ENCODE measurements around the gene AIRE. TPM values are rescaled to one million over a fixed set of nuclear protein-coding genes. Genes with fewer than 3 reads are reported as not detected.

Gene AIRE
- total RNA-seq, 2 donors from 2014 or later: 1.0 TPM; not detected in 1

- no peaks in the 10 kb centered on the region for H3K4me1 ChIP-seq
- no peak overlapping the region for H3K4me3 ChIP-seq
- H3K9me3 ChIP-seq: no peaks in the 10 kb centered on the region
- no peak overlapping the region for H3K27ac ChIP-seq
- DNase-seq (no peak), ATAC-seq (no peak)
- 88 to 98% methylated on average over 5 to 13 of the region's 13 CpGs for WGBS, 2 donors
- intact Hi-C loops (cut with DNase I): loop anchor here (10.0 kb wide), 1 partner anchor 49 kb away; the partner anchor contains the start of gene DNMT3L
- peaks cover 0 to 12% of the 10 kb centered on the region in 2 donors for H3K36me3 ChIP-seq (replicated peaks in 1 of 2; ENCODE audit: insufficient read depth in 1 of 2, low read depth in 2 of 2)
- TF ChIP-seq CTCF (IDR thresholded peaks at IDR 0.05) (no peak), POLR2A (IDR thresholded peaks at IDR 0.05) (no peak)
- no peaks in the 10 kb centered on the region for H3K27me3 ChIP-seq
Measured at GRCh38 chr21:44313451-44313850, 27.8 kb downstream of the AIRE start.

- Histone ChIP-seq H3K27ac (no peak overlapping the region), H3K4me1 (no peaks in the 10 kb centered on the region), H3K27me3 (no peaks in the 10 kb centered on the region), H3K4me3 (no peak overlapping the region), H3K36me3 (replicated peaks in 1 of 2; ENCODE audit: insufficient read depth in 1 of 2, low read depth in 2 of 2) (peaks cover 0 to 12% of the 10 kb centered on the region in 2 donors), H3K9me3 (no peaks in the 10 kb centered on the region)
- TF ChIP-seq POLR2A (IDR thresholded peaks at IDR 0.05) (no peak), CTCF (IDR thresholded peaks at IDR 0.05) (no peak)
- DNase-seq (no peak), ATAC-seq (no peak)
- 88 to 97% methylated on average over 7 to 13 of the region's 15 CpGs for WGBS, 2 donors
- intact Hi-C loops (cut with DNase I): loop anchor here (10.0 kb wide), 1 partner anchor 49 kb away; the partner anchor contains the start of gene DNMT3L
Measured at GRCh38 chr21:44314128-44314527, 28.5 kb downstream of the AIRE start.

- Histone ChIP-seq H3K9me3 (no peaks in the 10 kb centered on the region), H3K27ac (no peak overlapping the region), H3K4me1 (no peaks in the 10 kb centered on the region), H3K27me3 (no peaks in the 10 kb centered on the region), H3K4me3 (no peak overlapping the region), H3K36me3 (replicated peaks in 1 of 2; ENCODE audit: insufficient read depth in 1 of 2, low read depth in 2 of 2) (peaks cover 0 to 12% of the 10 kb centered on the region in 2 donors)
- 96 to 100% methylated on average over 3 to 9 of the region's 11 CpGs for WGBS, 2 donors
- no peak for TF ChIP-seq POLR2A (IDR thresholded peaks at IDR 0.05)
- no peak for TF ChIP-seq CTCF (IDR thresholded peaks at IDR 0.05)
- DNase-seq: no peak
- intact Hi-C loops (cut with DNase I): loop anchor here (10.0 kb wide), 1 partner anchor 50 kb away; the partner anchor contains the start of gene DNMT3L
- no peak for ATAC-seq
Measured at GRCh38 chr21:44314561-44314960, 28.9 kb downstream of the AIRE start.

- H3K4me1 ChIP-seq: no peaks in the 10 kb centered on the region
- 91% methylated on average over 13 of the region's 16 CpGs; no CpG with 5 or more reads in 1 of the 2 donors for WGBS, 2 donors
- TF ChIP-seq POLR2A (IDR thresholded peaks at IDR 0.05): no peak
- no peak for TF ChIP-seq CTCF (IDR thresholded peaks at IDR 0.05)
- intact Hi-C loops (cut with DNase I): loop anchor here (10.0 kb wide), 1 partner anchor 51 kb away; the partner anchor contains the start of gene DNMT3L
- no peak for DNase-seq
- H3K9me3 ChIP-seq: no peaks in the 10 kb centered on the region
- ATAC-seq: no peak
- peaks cover 0 to 12% of the 10 kb centered on the region in 2 donors for H3K36me3 ChIP-seq (replicated peaks in 1 of 2; ENCODE audit: insufficient read depth in 1 of 2, low read depth in 2 of 2)
- H3K4me3 ChIP-seq: no peak overlapping the region
- H3K27ac ChIP-seq: no peak overlapping the region
- H3K27me3 ChIP-seq: no peaks in the 10 kb centered on the region
Measured at GRCh38 chr21:44315691-44316203, 30.1 kb downstream of the AIRE start.
